HG03469 (cell line): ENCODE measurements around the gene CDKL4.
"Not testable (repeated sequence)": the region's sequence is repeated elsewhere in the genome, so short reads cannot be mapped to it uniquely, and the experiment has no call there.

Source experiments
- ATAC-seq: cut with Tn5 transposase; IDR thresholded peaks from one replicate; pipeline ENCODE4 v1.9.1; 2021; ENCODE audit warnings: mild to moderate bottlenecking, moderate library complexity, moderate number of reproducible peaks; ENCODE audit not compliant: unreplicated experiment

Gene CDKL4

DNA sequence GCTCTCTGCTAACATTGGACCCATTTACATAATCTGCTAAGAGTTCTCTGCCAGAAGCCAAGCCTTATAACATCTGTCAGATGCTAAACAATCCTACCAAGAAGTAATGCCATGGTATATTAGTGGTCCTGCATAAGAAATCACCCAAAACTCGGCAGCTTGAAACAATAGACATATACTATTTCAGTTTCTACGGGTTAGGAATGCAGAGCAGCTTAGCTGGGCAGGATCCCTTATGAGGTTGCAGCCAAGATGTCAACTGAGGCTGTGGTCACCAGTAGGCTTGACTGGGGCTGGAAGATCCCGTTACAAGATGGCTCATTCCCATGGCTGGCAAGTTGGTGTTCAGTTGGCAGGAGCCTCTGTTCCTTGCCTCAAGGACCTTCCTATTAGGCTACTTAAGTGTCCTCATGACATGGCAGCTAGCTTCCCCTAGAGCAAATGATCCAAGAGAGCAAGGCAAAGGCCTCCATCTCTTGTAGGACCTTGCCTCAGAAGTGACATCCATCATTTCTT, 97.8 kb downstream of the CDKL4 start:
- ATAC-seq, result no peak

DNA sequence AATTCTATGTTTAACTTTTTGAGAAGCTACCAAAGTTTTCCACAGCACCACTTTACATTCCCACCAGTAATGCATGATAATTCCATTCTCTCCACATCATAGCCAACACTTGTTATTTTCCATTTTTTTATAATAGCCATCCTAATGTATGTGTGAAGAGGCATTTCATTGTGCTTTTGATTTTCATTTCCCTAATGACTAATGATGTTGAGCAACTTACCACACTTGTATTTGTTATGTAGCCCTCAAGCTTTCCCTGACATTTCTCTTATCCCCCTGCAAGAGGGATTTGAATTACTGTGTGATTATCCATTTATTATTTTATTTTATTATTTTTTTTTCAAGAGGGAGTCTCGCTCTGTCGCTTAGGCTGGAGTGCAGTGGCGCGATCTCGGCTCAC, 99.4 kb downstream of the CDKL4 start:
- ATAC-seq, result no peak

DNA sequence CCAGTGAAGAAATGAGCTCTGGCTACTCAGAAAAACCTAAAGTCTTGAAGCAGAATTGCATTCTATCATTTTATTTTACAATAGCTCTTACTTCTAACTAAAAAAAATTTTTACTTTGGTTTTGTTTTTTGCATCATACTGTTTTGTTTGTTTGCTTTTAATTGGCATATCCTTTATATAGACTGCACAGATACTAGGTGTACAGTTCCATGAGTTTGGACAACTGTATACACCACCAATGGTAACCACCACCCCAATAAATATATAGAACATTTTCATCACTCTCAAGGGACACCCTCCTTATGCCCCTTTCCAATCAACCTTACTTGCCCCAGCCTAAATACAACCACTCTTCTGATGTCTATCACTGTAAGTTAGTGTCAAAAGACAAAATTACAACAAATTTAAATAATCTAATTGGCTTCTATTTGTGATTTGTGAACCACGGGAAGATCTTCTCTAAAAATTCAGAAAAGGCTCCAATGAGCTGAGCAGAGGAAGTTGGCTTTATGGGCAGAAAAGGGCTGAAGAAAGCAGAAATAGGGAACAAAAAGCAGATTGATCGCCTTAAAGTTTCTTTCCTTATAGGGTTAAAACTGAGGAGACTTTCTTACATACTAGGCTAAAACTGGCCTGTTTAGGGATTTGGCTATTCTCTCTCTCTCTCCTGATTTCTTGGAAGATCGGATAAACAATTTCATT, 100.7 kb downstream of the CDKL4 start:
- no peak for ATAC-seq

DNA sequence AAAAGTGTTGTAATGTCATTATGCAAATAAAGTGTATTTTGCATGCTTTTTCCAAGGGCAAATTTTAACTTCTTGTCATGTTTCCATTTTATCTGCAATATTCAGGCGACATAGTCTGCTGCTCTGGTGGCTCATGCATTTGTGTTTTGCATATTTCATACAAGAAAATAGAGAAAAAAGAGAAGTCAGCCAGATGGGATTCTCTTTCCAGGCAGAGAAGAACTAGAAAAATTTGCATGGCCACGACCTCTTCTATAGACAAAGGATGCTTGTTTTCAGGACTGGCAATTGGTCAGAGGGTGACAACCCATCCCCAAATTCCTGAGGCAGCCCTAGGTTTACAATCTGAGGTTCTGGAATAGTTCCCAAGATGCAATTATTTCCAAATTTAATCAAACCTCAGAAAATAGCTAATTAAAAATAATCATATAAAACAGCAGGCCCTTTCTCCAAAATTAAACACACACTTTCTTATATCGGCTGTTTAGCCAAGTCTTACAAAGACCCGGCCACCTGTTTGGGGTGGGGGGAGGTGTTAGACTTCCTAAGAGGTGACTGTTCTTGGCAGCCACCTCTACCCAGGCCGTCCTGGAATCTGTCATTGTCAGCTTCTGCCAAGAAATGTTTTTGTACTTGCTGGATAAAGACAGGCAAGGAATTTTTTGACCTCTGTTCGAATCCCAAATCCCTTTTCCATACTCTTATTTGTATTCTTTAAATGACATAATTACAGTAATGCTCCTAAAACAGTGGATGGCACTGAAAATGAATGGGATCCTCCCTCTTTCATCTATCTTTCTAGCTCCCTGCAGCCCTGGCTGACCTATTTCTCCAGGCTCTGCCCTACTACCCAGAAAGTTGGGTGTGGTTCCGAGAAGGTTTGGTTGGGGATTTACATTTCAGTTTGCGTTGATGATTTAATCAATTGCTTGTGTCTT, 102.2 kb downstream of the CDKL4 start:
- no peak for ATAC-seq

DNA sequence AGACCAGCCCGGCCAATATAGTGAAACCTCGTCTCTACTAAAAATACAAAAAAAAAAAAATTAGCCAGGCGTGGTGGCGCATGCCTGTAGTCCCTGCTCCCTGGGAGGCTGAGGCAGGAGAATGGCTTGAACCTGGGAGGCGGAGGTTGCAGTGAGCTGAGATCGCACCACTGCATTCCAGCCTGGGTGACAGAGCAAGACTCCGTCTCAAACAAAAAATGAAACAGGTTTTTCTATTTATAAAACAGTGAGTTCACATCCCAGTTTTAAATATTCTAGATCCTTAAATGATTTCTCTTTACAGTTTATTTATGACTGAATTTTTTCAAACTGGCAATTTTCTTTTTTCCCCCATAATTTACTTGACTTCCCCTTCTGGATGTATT, 102.8 kb downstream of the CDKL4 start:
- not testable (repeated sequence) for ATAC-seq

DNA sequence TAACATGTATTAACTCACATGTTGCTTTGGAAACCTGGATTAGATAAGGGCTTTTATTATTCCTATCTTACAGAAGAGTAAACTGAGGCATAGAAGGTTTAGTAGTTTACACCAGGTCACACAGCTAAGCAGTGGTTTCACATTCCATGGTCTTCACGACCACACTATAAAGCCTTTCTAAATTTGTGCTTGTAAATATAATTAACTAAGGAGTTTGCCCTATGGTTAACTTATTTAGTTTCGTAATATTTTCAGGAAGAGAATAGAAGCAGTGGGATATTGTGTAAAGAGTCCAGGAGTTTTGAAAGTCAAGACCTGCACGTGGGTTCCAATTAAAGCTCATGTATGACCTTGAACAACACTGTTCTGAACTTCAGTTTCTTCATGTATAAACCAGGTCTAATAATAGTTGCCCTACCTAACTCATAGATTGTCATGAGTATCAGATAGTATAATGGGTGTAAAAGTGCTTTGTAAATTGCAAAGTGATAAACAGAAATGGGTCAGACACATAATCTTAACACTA, 103.4 kb downstream of the CDKL4 start:
- no peak for ATAC-seq

DNA sequence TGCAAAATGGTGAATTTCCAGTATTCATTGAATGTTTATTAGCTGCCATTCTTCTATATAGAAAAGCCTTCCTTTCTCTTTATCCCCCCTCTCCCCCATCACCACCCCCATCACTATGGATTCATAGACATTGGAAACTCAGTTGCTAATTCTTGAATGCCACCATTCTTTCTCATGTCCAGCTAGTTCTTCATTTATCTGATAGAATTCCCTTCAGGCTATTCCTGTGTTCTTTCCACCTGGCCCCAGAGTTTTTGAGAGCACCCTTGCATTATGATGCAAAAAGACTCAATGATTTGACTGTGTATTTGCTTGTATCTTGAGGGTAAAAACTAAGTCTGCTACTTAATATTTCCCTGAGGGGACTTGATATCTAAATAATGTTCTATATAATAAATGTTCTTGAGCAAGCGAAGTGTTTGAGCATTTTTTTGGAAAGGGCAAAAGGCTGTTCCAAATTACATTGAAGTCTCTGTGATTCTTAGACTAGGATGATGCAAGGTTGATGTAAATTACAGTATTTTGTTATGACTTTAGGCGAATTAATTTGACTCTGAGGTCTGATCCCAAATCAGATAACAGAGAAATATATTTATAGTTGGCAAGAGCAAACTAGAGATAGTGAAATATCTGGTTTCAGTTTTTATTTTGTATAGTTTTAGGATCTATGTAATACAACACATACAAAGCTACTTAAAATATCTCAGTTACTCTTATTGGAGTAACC, 104.1 kb downstream of the CDKL4 start:
- no peak for ATAC-seq

DNA sequence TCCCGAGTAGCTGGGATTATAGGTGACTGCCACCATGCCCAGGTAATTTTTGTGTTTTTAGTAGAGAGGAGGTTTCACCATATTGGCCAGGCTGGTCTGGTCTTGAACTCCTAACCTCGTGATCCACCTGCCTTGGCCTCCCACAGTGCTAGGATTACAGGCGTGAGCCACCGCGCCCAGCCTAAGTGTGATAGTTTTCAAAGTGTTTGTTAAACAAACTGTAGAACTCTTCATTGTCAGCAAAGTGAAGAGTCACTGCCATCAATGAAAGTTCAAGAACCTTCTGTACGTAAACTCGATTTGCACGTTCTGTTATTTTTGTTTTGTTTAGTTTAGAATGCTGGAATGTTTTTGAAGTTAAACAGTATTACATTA, 104.9 kb downstream of the CDKL4 start:
- ATAC-seq, result no peak

DNA sequence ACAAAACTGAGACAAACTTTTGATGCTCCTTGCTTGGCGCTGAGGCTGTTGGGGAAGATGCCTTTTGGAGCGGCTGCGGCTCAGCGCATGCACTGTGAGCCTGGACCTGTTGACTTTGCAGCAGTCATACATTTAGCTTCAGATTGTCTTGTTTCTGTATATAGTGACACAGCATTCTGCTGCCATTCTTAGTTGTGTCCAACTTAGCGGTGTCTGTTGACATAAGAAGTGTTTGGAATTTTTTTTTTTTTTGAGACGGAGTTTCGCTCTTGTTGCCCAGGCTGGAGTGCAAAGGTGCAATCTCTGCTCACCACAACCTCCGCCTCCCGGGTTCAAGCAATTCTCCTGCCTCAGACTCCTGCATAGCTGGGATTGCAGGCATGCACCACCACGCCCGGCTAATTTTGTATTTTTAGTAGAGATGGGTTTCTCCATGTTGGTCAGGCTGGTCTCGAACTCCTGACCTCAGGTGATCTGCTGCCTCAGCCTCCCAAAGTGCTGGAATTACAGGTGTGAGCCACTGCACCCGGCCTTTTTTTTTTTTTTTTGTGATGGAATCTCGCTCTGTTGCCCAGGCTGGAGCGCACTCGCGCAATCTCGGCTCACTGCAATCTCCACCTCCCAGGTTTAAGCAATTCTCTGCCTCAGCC, 105.5 kb downstream of the CDKL4 start:
- not testable (repeated sequence) for ATAC-seq

DNA sequence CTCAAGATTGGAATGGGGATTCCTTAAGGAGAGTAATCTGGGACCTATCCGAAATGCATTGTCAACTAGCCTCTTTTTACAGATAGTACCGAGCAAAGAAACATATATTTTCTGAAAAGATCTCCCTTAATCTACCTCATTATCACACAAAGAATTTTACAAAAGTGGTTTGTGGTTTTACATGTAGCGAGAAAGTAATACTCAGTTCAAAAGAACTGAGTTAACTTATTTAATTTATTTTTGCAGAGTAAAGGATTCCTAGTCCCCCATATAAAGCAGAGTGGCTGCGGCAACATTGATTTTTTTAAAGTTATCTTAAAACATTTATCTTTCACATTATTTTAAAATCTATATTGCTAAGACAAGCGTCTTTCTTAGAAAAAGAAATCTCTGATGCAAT, 107.0 kb downstream of the CDKL4 start:
- no peak for ATAC-seq

DNA sequence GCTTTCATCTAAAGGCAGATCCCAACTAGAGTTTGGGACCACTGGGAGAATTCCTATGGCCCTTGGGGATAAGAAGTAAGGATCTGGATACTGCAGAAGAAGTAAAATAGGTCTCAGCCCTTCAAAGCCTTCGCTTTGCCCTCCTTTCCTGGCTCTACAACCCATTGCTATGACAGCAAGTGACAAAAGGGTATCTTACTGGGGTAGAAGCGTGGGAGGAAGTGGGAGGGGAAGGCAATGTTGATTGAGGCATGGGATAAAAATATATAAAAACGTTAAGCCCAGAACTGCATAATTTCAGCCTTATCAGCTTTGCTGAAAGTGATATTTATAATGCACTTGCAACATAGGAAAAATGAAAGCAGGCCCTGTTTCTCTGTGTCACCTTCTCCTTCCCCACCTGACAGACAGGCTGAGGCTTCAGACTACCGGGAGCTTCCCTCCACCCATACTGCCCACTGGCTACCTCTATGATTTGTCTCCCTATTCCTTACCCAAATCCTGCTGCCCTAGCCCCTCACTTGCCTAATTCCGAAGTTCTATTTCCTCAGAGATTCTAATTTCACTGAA, 108.0 kb downstream of the CDKL4 start:
- no peak for ATAC-seq

DNA sequence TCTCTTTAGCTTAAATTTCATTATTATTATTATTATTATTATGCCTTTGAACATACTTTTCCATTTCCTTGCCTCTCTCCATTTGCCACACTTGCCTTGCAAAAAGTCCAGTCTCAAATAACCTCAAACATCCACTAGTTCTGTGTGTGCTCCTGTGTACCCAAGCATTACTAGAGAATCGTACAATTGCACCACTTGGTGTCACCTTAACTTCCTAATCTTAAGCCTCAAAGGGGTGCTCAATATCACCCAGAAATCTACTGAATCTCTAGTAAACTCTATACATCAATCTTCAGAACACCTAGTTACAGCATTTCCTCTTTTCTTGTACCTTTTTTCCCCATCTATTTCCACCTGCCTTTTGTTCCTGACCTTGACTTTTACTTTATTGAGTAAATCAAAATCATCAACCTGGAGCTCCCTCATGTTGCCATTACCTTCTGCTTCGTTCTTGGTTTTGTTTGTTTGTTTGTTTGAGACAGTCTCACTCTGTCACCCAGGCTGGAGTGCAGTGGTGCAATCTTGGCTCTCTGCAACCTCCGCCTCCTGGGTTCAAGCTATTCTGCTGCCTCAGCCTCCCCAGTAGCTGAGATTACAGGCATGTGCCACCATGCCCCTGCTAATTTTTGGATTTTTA, 110.4 kb downstream of the CDKL4 start:
- ATAC-seq, result no peak

DNA sequence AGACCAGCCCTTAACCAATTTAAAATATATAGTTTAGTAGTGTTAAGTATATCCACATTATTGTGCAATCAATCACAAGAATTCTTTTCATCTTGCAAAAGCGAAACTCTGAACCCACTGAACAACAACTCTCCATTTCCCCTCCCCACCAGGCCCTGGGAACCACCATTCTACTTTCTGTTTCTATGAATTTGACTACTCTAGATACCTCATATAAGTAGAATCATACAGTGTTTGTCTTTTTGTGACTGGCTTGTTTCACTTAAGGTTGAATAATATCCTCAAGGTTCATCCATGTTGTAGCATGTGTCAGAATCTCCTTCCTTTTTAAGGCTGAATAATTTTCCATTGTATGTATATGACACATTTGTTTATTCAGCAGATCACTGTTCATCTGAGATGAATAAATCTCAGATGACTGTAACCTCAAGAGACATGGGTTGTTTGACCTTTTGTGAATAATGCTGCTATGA, 114.8 kb downstream of the CDKL4 start:
- peak; percentile 34 for ATAC-seq

DNA sequence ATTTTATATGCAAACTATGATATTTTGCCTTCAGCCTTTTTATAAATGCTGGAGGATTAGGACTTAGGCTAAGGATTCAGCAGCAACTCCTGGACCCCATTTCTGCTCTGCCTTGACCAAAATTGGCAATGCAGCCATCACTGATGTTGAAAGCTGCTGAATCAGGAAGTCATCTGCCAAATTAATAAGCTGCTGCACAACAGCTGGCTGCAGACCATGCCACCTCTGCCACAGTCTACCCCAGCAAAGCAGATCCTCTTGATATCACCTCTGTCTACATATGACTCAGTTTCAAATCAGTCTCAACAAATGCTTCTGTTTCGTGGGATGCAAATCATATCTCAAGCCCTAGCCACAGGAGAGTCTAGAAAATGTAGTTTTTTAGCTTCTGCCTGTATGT, 115.8 kb downstream of the CDKL4 start:
- peak; percentile 56 for ATAC-seq
